Tibial artery (tissue), 4 donors: ENCODE results near the gene MYL3.
A peak's percentile ranks its signal among the peaks of the same experiment; 100 is the strongest.
"Not testable (repeated sequence)": the region's sequence is repeated elsewhere in the genome, so short reads cannot be mapped to it uniquely, and the experiment has no call there.

ENCODE experiments used
- DNase-seq, 2 donors: peaks; one replicate each; pipeline ENCODE4 v3.0.0-alpha.2; 2019
- H3K27ac ChIP-seq, 2 donors: fragments of 200-600 bp; sonication (generic) in 1 of 2; 1 replicate in 1 of 2; 2 replicates in 1 of 2; pipeline ENCODE4 v1.5.1; 2018 to 2019; ENCODE audit warnings: mild to moderate bottlenecking in 1 of 2
- H3K27me3 ChIP-seq, 2 donors: fragments of 200-600 bp; sonication (generic) in 1 of 2; one replicate each; pipeline versions ENCODE4 v1.5.1 to v1.6.0; 2016 to 2019
- H3K36me3 ChIP-seq, 3 donors: fragments of 200-600 bp; sonication (generic) in 2 of 3; one replicate each; pipeline ENCODE4 v1.5.1; 2016 to 2019; ENCODE audit warnings: mild to moderate bottlenecking in 2 of 3
- H3K4me1 ChIP-seq, 4 donors: fragments of 200-600 bp; sonication (generic) in 2 of 4; 1 replicate in 3 of 4; 2 replicates in 1 of 4; pipeline ENCODE4 v1.5.1; 2016 to 2019
- H3K4me3 ChIP-seq, 2 donors: fragments of 200-600 bp; sonication (generic) in 1 of 2; 1 replicate in 1 of 2; 2 replicates in 1 of 2; pipeline ENCODE4 v1.5.1; 2018 to 2019; ENCODE audit warnings: mild to moderate bottlenecking in 2 of 2
- H3K9me3 ChIP-seq, 3 donors: fragments of 200-600 bp; sonication (generic) in 1 of 3; one replicate each; pipeline ENCODE4 v1.5.1; 2016 to 2019
- intact Hi-C: fragments of 100-400 bp; cut with DNase I; formaldehyde crosslinking; loops from one replicate; pipeline ENCODE4 v1.15.0; 2023; ENCODE audit warnings: low total_unique reads
- TF ChIP-seq, protein P1 (sequence below), 2 experiments: fragments of 200-600 bp in 1 of 2; fragments of 450-650 bp in 1 of 2; IDR thresholded peaks; one replicate each; pipeline ENCODE4 v1.5.1; 2017 to 2019; ENCODE audit warnings: antibody characterized with exemption in 2 of 2, mild to moderate bottlenecking in 1 of 2, moderate library complexity in 1 of 2

MYL3 gene

DNA sequence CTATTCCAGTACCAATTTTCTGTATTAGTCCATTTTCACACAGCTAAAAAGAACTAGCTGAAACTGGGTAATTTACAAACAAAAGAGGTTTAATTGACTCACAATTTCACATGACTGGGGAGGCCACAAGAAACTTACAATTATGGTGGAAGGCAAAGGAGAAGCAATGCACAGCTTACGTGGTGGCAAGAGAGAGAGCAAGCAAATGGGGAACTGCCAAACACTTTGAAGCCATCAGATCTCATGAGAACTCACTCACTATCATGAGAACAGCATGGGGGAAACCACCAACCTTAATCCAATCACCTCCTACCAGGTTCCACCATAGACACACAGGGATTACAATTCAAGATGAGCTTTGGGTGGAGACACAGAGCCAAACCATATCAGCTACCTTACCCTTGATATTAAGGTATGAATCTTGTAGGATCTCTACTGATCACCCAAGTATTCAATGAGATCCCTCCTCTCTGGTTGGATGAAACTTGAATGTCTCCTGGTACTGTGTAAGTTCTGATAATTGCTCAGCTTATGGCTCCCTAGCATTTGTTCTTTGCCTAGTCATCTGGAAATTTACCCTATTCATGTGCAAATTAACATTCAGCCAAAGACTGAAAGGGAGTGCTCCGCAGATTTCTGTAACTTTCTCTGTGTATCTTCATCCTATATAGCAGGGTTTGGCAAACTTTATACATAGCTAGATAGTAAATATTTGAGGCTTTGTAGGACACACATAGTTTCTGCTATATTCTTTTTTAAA is 38.9 kb downstream of the MYL3 start:
- H3K36me3 ChIP-seq = no peaks in the 10 kb centered on the region
- TF ChIP-seq, protein P1, sequence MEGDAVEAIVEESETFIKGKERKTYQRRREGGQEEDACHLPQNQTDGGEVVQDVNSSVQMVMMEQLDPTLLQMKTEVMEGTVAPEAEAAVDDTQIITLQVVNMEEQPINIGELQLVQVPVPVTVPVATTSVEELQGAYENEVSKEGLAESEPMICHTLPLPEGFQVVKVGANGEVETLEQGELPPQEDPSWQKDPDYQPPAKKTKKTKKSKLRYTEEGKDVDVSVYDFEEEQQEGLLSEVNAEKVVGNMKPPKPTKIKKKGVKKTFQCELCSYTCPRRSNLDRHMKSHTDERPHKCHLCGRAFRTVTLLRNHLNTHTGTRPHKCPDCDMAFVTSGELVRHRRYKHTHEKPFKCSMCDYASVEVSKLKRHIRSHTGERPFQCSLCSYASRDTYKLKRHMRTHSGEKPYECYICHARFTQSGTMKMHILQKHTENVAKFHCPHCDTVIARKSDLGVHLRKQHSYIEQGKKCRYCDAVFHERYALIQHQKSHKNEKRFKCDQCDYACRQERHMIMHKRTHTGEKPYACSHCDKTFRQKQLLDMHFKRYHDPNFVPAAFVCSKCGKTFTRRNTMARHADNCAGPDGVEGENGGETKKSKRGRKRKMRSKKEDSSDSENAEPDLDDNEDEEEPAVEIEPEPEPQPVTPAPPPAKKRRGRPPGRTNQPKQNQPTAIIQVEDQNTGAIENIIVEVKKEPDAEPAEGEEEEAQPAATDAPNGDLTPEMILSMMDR (IDR thresholded peaks at IDR 0.05) = no peak
- no peaks in the 10 kb centered on the region for H3K4me1 ChIP-seq
- DNase-seq = no peak
- no peaks in the 10 kb centered on the region for H3K9me3 ChIP-seq
- no peak overlapping the region for H3K27ac ChIP-seq
- intact Hi-C loops = no loop called here
- H3K27me3 ChIP-seq = no peaks in the 10 kb centered on the region
- no peak overlapping the region for H3K4me3 ChIP-seq

- H3K4me1 ChIP-seq, H3K36me3 ChIP-seq, H3K27me3 ChIP-seq, intact Hi-C loops, H3K9me3 ChIP-seq, DNase-seq, H3K4me3 ChIP-seq, H3K27ac ChIP-seq: not testable (repeated sequence)
These were observed 39.9 kb downstream of the MYL3 start for GRCh38 chr3:46823314-46823713.

DNA sequence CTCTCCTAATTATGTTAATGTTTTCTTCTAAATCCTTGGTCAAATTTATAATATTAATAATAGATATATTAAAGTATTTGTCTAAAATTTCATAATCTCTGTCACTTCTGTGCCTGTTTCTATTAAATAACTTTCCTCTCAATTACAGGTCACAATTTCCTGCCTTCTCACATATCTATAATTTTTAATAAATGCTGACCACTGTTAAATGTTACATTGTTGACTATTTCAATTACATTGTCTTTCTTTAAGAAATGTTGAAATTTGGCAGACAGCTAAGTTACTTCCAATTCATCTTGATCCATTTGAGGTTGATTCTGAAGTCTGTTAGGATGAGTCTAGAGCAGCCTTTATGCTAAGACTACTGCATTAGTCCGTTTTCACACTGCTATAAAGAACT is 41.7 kb downstream of the MYL3 start:
- TF ChIP-seq, protein P1 (IDR thresholded peaks at IDR 0.05) = no peak
- Histone ChIP-seq H3K27ac (no peak overlapping the region), H3K9me3 (no peaks in the 10 kb centered on the region), H3K4me1 (no peaks in the 10 kb centered on the region), H3K4me3 (no peak overlapping the region), H3K36me3 (no peaks in the 10 kb centered on the region), H3K27me3 (no peaks in the 10 kb centered on the region)
- intact Hi-C loops = no loop called here
- no peak for DNase-seq

DNA sequence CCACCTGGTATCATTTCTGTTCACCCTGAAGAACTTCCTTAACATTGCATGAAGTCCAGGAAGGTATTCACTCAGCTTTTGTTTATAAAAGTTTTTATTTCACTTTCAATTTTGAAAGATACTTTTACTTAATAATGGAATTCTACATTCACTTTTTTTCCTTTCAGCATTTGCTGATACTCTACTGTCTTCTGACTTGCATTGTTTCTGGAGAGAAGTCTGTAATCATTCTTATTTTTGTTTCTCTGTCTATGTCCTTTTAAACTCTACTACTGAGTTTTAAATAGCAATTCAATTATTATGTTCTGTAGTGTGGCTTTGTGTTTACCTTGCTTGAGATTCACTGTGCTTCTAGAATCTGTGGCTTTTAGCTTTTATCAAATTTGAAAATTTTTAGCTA is 42.4 kb downstream of the MYL3 start:
- Histone ChIP-seq H3K27me3 (no peaks in the 10 kb centered on the region), H3K4me3 (no peak overlapping the region), H3K4me1 (no peaks in the 10 kb centered on the region), H3K9me3 (no peaks in the 10 kb centered on the region), H3K27ac (no peak overlapping the region), H3K36me3 (no peaks in the 10 kb centered on the region)
- no peak for DNase-seq
- TF ChIP-seq, protein P1 (IDR thresholded peaks at IDR 0.05) = no peak
- intact Hi-C loops = no loop called here

GRCh38 chr3:46812237-46812791 is 50.9 kb downstream of the MYL3 start:
- no peaks in the 10 kb centered on the region for H3K36me3 ChIP-seq
- TF ChIP-seq, protein P1 (IDR thresholded peaks at IDR 0.05) = no peak
- H3K27ac ChIP-seq = peak overlapping the region; percentile 30 to 32
- H3K4me1 ChIP-seq = peaks cover 0 to 16% (median 14%) of the 10 kb centered on the region in 4 donors
- H3K4me3 ChIP-seq = peak overlapping the region; percentile 43 to 56
- no peaks in the 10 kb centered on the region for H3K9me3 ChIP-seq
- intact Hi-C loops = no loop called here
- no peaks in the 10 kb centered on the region for H3K27me3 ChIP-seq
- peak; percentile 54 to 78 for DNase-seq

GRCh38 chr3:46811615-46812236 is 51.5 kb downstream of the MYL3 start:
- TF ChIP-seq, protein P1 (IDR thresholded peaks at IDR 0.05) = no peak
- DNase-seq = no peak
- intact Hi-C loops = no loop called here
- Histone ChIP-seq H3K27me3 (no peaks in the 10 kb centered on the region), H3K4me1 (peaks cover 0 to 16% (median 14%) of the 10 kb centered on the region in 4 donors), H3K9me3 (no peaks in the 10 kb centered on the region), H3K36me3 (no peaks in the 10 kb centered on the region), H3K4me3 (peak overlapping the region; percentile 43 to 56), H3K27ac (peak overlapping the region; percentile 30 to 32)

- H3K4me3 ChIP-seq, H3K9me3 ChIP-seq, H3K27me3 ChIP-seq, intact Hi-C loops, H3K27ac ChIP-seq, H3K36me3 ChIP-seq, DNase-seq: not testable (repeated sequence)
- peaks cover 0 to 16% (median 14%) of the 10 kb centered on the region in 4 donors for H3K4me1 ChIP-seq
These were observed 54.5 kb downstream of the MYL3 start for GRCh38 chr3:46808766-46809165.
